Stomach (tissue), 4 donors: ENCODE measurements around the gene PANK4.

Experiments
- EP300 ChIP-seq: sonication (generic); formaldehyde crosslinking; IDR thresholded peaks from one replicate; pipeline ENCODE4 v1.6.1; 2017; ENCODE audit warnings: antibody characterized with exemption
- POLR2A ChIP-seq, 4 donors: fragments of 450-650 bp; IDR thresholded peaks; one replicate each; pipeline ENCODE4 v1.6.1; 2016; ENCODE audit warnings: antibody characterized with exemption in 4 of 4, control low read depth in 2 of 4, mild to moderate bottlenecking in 1 of 4, moderate library complexity in 1 of 4

- TF ChIP-seq POLR2A (IDR thresholded peaks at IDR 0.05) (no peak), EP300 (no peak)
These were observed 45.0 kb upstream of the PANK4 start for GRCh38 chr1:2571348-2571747.
